Osteoblast (primary cell): ENCODE results near the gene CHRNB1. TPM values are rescaled to one million over a fixed set of nuclear protein-coding genes. Genes with fewer than 3 reads are reported as not detected.

Experiments used
- DNase-seq: peaks from one replicate; pipeline ENCODE4 v3.0.0; 2011; ENCODE audit warnings: low spot score, mixed read lengths; ENCODE audit not compliant: insufficient read length; ENCODE audit errors: missing footprints
- H2AFZ ChIP-seq: 2 replicates; pipeline ENCODE4 v1.6.0; 2011; ENCODE audit warnings: mild to moderate bottlenecking, low read length
- H3K27ac ChIP-seq: 2 replicates; pipeline ENCODE4 v1.5.1; 2011; ENCODE audit warnings: mild to moderate bottlenecking, low read depth, low read length, moderate library complexity
- H3K27me3 ChIP-seq: 2 replicates; pipeline ENCODE4 v1.6.0; 2012; ENCODE audit warnings: mild to moderate bottlenecking, control low read depth, inconsistent platforms, low read length, moderate library complexity; ENCODE audit not compliant: insufficient read depth
- H3K36me3 ChIP-seq: 2 replicates; pipeline ENCODE4 v1.5.1; 2011; ENCODE audit warnings: mild to moderate bottlenecking, low read length, control low read depth, moderate library complexity; ENCODE audit not compliant: insufficient read depth
- H3K4me1 ChIP-seq: 2 replicates; pipeline ENCODE4 v1.5.1; 2011; ENCODE audit warnings: mild to moderate bottlenecking, low read length, control low read depth, moderate library complexity; ENCODE audit not compliant: insufficient read depth
- H3K4me2 ChIP-seq: 2 replicates; pipeline ENCODE4 v1.6.0; 2011; ENCODE audit warnings: mild to moderate bottlenecking, low read length; ENCODE audit not compliant: insufficient read depth
- H3K4me3 ChIP-seq: fragments of 200-600 bp; sonication (generic); 3 replicates; pipeline ENCODE4 v1.5.1; 2012; ENCODE audit warnings: mild to moderate bottlenecking, low read length, inconsistent platforms; ENCODE audit not compliant: insufficient read depth
- H3K79me2 ChIP-seq: 2 replicates; pipeline ENCODE4 v1.6.0; 2012; ENCODE audit warnings: mild to moderate bottlenecking, low read length, control low read depth, inconsistent platforms; ENCODE audit not compliant: insufficient read depth
- H3K9me3 ChIP-seq: 2 replicates; pipeline ENCODE4 v1.5.1; 2011; ENCODE audit warnings: low read depth, low read length, control low read depth
- H4K20me1 ChIP-seq: 2 replicates; pipeline ENCODE4 v1.6.0; 2012; ENCODE audit warnings: mild to moderate bottlenecking, low read length, control low read depth; ENCODE audit not compliant: insufficient read depth
- CTCF ChIP-seq: IDR thresholded peaks from 2 replicates; pipeline ENCODE4 v1.5.1; 2011; ENCODE audit warnings: mild to moderate bottlenecking, low read depth, low read length, moderate library complexity; ENCODE audit errors: extremely low read depth
- total RNA-seq: library from RNA; depleted of rRNA; stranded (reverse); fragments of >200 nt; gene quantifications from 2 replicates; pipeline ENCODE4 v1.2.3, GENCODE V29; 2012

CHRNB1 gene
- 5.3 and 5.4 TPM in 2 replicates for total RNA-seq

GRCh38 chr17:7444682-7445618 is at the start of gene CHRNB1:
CHRNB1 (plus strand) TSS chr17:7445061; CDS start chr17:7445128, 67 bp downstream.
- DNase-seq = peak; percentile 96
- Histone ChIP-seq H3K9me3 (no peaks in the 10 kb centered on the region), H3K4me2 (peak within 1 kb of the TSS; percentile 77), H3K36me3 (no peaks in the 10 kb centered on the region), H3K79me2 (no peaks in the 10 kb centered on the region), H3K4me1 (peaks cover 20% of the 10 kb centered on the region), H4K20me1 (no peaks in the 10 kb centered on the region), H3K4me3 (peak within 1 kb of the TSS; percentile 64), H3K27ac (no peak within 1 kb of the TSS), H3K27me3 (peaks cover 39% of the 10 kb centered on the region), H2AFZ (peak within 1 kb of the TSS; percentile 68)
- no peak for TF ChIP-seq CTCF

GRCh38 chr17:7396147-7396546 is 48.7 kb upstream of the CHRNB1 start:
- H2AFZ ChIP-seq = no peak overlapping the region
- H3K4me1 ChIP-seq = peaks cover 15% of the 10 kb centered on the region
- no peak for TF ChIP-seq CTCF
- H3K36me3 ChIP-seq = peaks cover 17% of the 10 kb centered on the region
- peaks cover 7% of the 10 kb centered on the region for H3K79me2 ChIP-seq
- DNase-seq = peak; percentile 80
- H3K27ac ChIP-seq = no peak overlapping the region
- H3K4me3 ChIP-seq = no peak overlapping the region
- no peaks in the 10 kb centered on the region for H4K20me1 ChIP-seq
- H3K9me3 ChIP-seq = no peaks in the 10 kb centered on the region
- H3K27me3 ChIP-seq = no peaks in the 10 kb centered on the region
- no peak overlapping the region for H3K4me2 ChIP-seq

- peaks cover 11% of the 10 kb centered on the region for H3K79me2 ChIP-seq
- no peaks in the 10 kb centered on the region for H3K9me3 ChIP-seq
- no peaks in the 10 kb centered on the region for H4K20me1 ChIP-seq
- no peak overlapping the region for H3K4me3 ChIP-seq
- H3K4me2 ChIP-seq = no peak overlapping the region
- H2AFZ ChIP-seq = no peak overlapping the region
- peaks cover 18% of the 10 kb centered on the region for H3K4me1 ChIP-seq
- no peaks in the 10 kb centered on the region for H3K27me3 ChIP-seq
- H3K27ac ChIP-seq = no peak overlapping the region
- DNase-seq = no peak
- TF ChIP-seq CTCF = no peak
- H3K36me3 ChIP-seq = no peaks in the 10 kb centered on the region
Measured at GRCh38 chr17:7398612-7399011, 46.2 kb upstream of the CHRNB1 start.

GRCh38 chr17:7403043-7403726 is 41.7 kb upstream of the CHRNB1 start:
- TF ChIP-seq CTCF = no peak
- Histone ChIP-seq H3K4me1 (peaks cover 17% of the 10 kb centered on the region), H3K27ac (peak overlapping the region; percentile 61), H4K20me1 (peaks cover 6% of the 10 kb centered on the region), H3K36me3 (no peaks in the 10 kb centered on the region), H2AFZ (peak overlapping the region; percentile 94), H3K4me2 (peak overlapping the region; percentile 98), H3K27me3 (no peaks in the 10 kb centered on the region), H3K4me3 (peak overlapping the region; percentile 85), H3K79me2 (peaks cover 10% of the 10 kb centered on the region), H3K9me3 (no peaks in the 10 kb centered on the region)
- DNase-seq = no peak
